Measurements from ENCODE around the gene CFTR.
"Not testable (repeated sequence)": the region's sequence is repeated elsewhere in the genome, so short reads cannot be mapped to it uniquely, and the experiment has no call there.

DNA sequence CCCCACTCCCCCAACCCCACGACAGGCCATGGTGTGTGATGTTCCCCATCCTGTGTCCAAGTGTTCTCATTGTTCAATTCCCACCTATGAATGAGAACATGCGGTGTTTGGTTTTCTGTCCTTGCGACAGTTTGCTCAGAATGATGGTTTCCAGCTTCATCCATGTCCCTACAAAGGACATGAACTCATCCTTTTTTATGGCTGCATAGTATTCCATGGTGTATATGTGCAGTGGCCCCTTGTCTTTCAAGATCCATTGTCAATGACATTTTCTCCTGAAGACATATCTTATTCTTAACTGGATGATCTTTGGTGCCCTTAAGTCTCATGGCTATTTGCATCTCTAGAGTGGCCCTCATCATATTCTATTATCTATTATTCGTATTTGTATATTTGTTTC is 19.0 kb upstream of the CFTR start:
- TF ChIP-seq, protein P1, sequence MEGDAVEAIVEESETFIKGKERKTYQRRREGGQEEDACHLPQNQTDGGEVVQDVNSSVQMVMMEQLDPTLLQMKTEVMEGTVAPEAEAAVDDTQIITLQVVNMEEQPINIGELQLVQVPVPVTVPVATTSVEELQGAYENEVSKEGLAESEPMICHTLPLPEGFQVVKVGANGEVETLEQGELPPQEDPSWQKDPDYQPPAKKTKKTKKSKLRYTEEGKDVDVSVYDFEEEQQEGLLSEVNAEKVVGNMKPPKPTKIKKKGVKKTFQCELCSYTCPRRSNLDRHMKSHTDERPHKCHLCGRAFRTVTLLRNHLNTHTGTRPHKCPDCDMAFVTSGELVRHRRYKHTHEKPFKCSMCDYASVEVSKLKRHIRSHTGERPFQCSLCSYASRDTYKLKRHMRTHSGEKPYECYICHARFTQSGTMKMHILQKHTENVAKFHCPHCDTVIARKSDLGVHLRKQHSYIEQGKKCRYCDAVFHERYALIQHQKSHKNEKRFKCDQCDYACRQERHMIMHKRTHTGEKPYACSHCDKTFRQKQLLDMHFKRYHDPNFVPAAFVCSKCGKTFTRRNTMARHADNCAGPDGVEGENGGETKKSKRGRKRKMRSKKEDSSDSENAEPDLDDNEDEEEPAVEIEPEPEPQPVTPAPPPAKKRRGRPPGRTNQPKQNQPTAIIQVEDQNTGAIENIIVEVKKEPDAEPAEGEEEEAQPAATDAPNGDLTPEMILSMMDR (IDR thresholded peaks at IDR 0.05): not testable (repeated sequence)
- TF ChIP-seq POLR2A (IDR thresholded peaks at IDR 0.05): not testable (repeated sequence)
